GM18498 (cell line): Measurements from ENCODE around the gene ZC3H12C.

Experiments used
- ATAC-seq: cut with Tn5 transposase; IDR thresholded peaks from one replicate; pipeline ENCODE4 v1.9.1; 2021; ENCODE audit warnings: mild to moderate bottlenecking, moderate library complexity; ENCODE audit not compliant: unreplicated experiment

The ZC3H12C gene

GRCh38 chr11:110076371-110076965 is 16.7 kb upstream of the ZC3H12C start:
- ATAC-seq, result peak; percentile 45

GRCh38 chr11:110077346-110077745 is 15.8 kb upstream of the ZC3H12C start:
- ATAC-seq, result peak; percentile 28

GRCh38 chr11:110077831-110078325 is 15.3 kb upstream of the ZC3H12C start:
- ATAC-seq, result peak; percentile 86

- no peak for ATAC-seq
Measured at GRCh38 chr11:110078923-110079544, 14.2 kb upstream of the ZC3H12C start.

GRCh38 chr11:110079726-110080125 is 13.5 kb upstream of the ZC3H12C start:
- no peak for ATAC-seq

GRCh38 chr11:110081462-110082376 is 11.5 kb upstream of the ZC3H12C start:
- no peak for ATAC-seq

GRCh38 chr11:110082899-110083298 is 10.3 kb upstream of the ZC3H12C start:
- no peak for ATAC-seq

GRCh38 chr11:110085255-110085838 is 7.8 kb upstream of the ZC3H12C start:
- ATAC-seq, result no peak

- no peak for ATAC-seq
Measured at GRCh38 chr11:110086892-110087309, 6.3 kb upstream of the ZC3H12C start.

GRCh38 chr11:110087812-110088534 is 5.2 kb upstream of the ZC3H12C start:
- ATAC-seq, result no peak

- no peak for ATAC-seq
Measured at GRCh38 chr11:110088535-110089344, 4.5 kb upstream of the ZC3H12C start.

- ATAC-seq, result peak; percentile 23
Measured at GRCh38 chr11:110089617-110090282, 3.4 kb upstream of the ZC3H12C start.

GRCh38 chr11:110090466-110091026 is 2.6 kb upstream of the ZC3H12C start:
- no peak for ATAC-seq

GRCh38 chr11:110092111-110092514 is 1.1 kb upstream of the ZC3H12C start:
- no peak for ATAC-seq

GRCh38 chr11:110093407-110094297 is 460 bp downstream of the ZC3H12C start:
- ATAC-seq, result peak; percentile 19

- no peak for ATAC-seq
Measured at GRCh38 chr11:110094298-110095285, 1.4 kb downstream of the ZC3H12C start.

GRCh38 chr11:110095554-110095953 is 2.4 kb downstream of the ZC3H12C start:
- ATAC-seq, result no peak
